ENCODE results near the gene ASTN2. TPM values are rescaled to one million over a fixed set of nuclear protein-coding genes. Genes with fewer than 3 reads are reported as not detected.

Gene ASTN2
- total and polyA plus RNA-seq, 4 donors = 0.57 to 2.9 (median 1.4) TPM

GRCh38 chr9:117458066-117458465, 43.2 kb upstream of the ASTN2 start:
- Histone ChIP-seq H3K9me3 (ENCODE audit: control insufficient read depth in 4 of 4, low read length in 3 of 4) (peaks cover 0 to 1% (median 0%) of the 10 kb centered on the region in 4 donors), H3K27me3 (ENCODE audit: control insufficient read depth in 4 of 4, insufficient read depth in 4 of 4, low read length in 3 of 4) (no peaks in the 10 kb centered on the region), H3K9ac (ENCODE audit: low read depth in 1 of 2, low read length in 2 of 2) (no peak overlapping the region), H3K36me3 (ENCODE audit: control insufficient read depth in 4 of 4, insufficient read depth in 3 of 4, low read depth in 1 of 4, low read length in 3 of 4) (no peaks in the 10 kb centered on the region), H3K4me3 (ENCODE audit: low read depth in 1 of 3, low read length in 3 of 3) (no peak overlapping the region), H3K4me1 (ENCODE audit: control insufficient read depth in 4 of 4, insufficient read depth in 4 of 4, low read length in 3 of 4) (no peaks in the 10 kb centered on the region), H3K27ac (ENCODE audit: low read depth in 1 of 2, low read length in 2 of 2) (no peak overlapping the region)
- no peak for DNase-seq (ENCODE audit: low spot score)
- 82% methylated on average over 3 of the region's 3 CpGs for WGBS
- no peak for TF ChIP-seq CTCF (IDR thresholded peaks at IDR 0.05; ENCODE audit: low read depth, low read length, missing input control)
- TF ChIP-seq MAX (IDR thresholded peaks at IDR 0.05) = no peak
- TF ChIP-seq EGR1 (IDR thresholded peaks at IDR 0.05; ENCODE audit: low read depth in 2 of 2) = no peak
- TF ChIP-seq HNF4A (conservative IDR thresholded peaks at IDR 0.05) = no peak
- TF ChIP-seq HNF4G (IDR thresholded peaks at IDR 0.05) = no peak

GRCh38 chr9:117454711-117455110, 39.9 kb upstream of the ASTN2 start:
- no peak overlapping the region for H3K9ac ChIP-seq (ENCODE audit: low read depth in 1 of 2, low read length in 2 of 2)
- no peak overlapping the region for H3K27ac ChIP-seq (ENCODE audit: low read depth in 1 of 2, low read length in 2 of 2)
- H3K36me3 ChIP-seq (ENCODE audit: control insufficient read depth in 4 of 4, insufficient read depth in 3 of 4, low read depth in 1 of 4, low read length in 3 of 4) = no peaks in the 10 kb centered on the region
- no peak overlapping the region for H3K4me3 ChIP-seq (ENCODE audit: low read depth in 1 of 3, low read length in 3 of 3)
- no peak for DNase-seq (ENCODE audit: low spot score)
- H3K27me3 ChIP-seq (ENCODE audit: control insufficient read depth in 4 of 4, insufficient read depth in 4 of 4, low read length in 3 of 4) = peaks cover 0 to 4% (median 0%) of the 10 kb centered on the region in 4 donors
- TF ChIP-seq MAX (IDR thresholded peaks at IDR 0.05) (no peak), RXRA (IDR thresholded peaks at IDR 0.05) (no peak), ZBTB33 (IDR thresholded peaks at IDR 0.05) (no peak), RAD21 (IDR thresholded peaks at IDR 0.05) (no peak), REST (IDR thresholded peaks at IDR 0.05) (no peak), TAF1 (conservative IDR thresholded peaks at IDR 0.05) (no peak), EGR1 (IDR thresholded peaks at IDR 0.05; ENCODE audit: low read depth in 2 of 2) (no peak), HNF4A (conservative IDR thresholded peaks at IDR 0.05) (no peak), JUND (IDR thresholded peaks at IDR 0.05) (no peak), FOXA2 (IDR thresholded peaks at IDR 0.05) (no peak), NR2F2 (IDR thresholded peaks at IDR 0.05) (no peak)
- H3K9me3 ChIP-seq (ENCODE audit: control insufficient read depth in 4 of 4, low read length in 3 of 4) = no peaks in the 10 kb centered on the region
- H3K4me1 ChIP-seq (ENCODE audit: control insufficient read depth in 4 of 4, insufficient read depth in 4 of 4, low read length in 3 of 4) = no peaks in the 10 kb centered on the region

Data from liver (tissue), 9 donors.